Measurements from ENCODE around the gene SDF4.
A peak's percentile ranks its signal among the peaks of the same experiment; 100 is the strongest.

Gene SDF4

GRCh38 chr1:1278620-1279019, 46.8 kb upstream of the SDF4 start:
- no peak for ATAC-seq (ENCODE audit: insufficient read depth, low read depth)
- Histone ChIP-seq H3K79me2 (ENCODE audit: insufficient read depth, low read length) (peaks cover 8% of the 10 kb centered on the region), H3K9me3 (ENCODE audit: insufficient read depth, low read length, severe bottlenecking) (no peaks in the 10 kb centered on the region)

GRCh38 chr1:1275836-1276235, 44.0 kb upstream of the SDF4 start:
- no peak overlapping the region for H2AFZ ChIP-seq (ENCODE audit: low read depth, low read length)
- no peak for ATAC-seq (ENCODE audit: insufficient read depth, low read depth)
- no peak for DNase-seq

More at GRCh38 chr1:1278620-1279019, 46.8 kb upstream of the SDF4 start:
- no peaks in the 10 kb centered on the region for H3K36me3 ChIP-seq (ENCODE audit: insufficient read depth, low read length)
- no peak overlapping the region for H3K4me3 ChIP-seq (ENCODE audit: low read depth in 1 of 2, low read length in 2 of 2)
- H3K27ac ChIP-seq (ENCODE audit: low read length): no peak overlapping the region
- H2AFZ ChIP-seq (ENCODE audit: low read depth, low read length): no peak overlapping the region
- H3K27me3 ChIP-seq (ENCODE audit: insufficient read depth, low read length, poor library complexity): no peaks in the 10 kb centered on the region
- no peak for DNase-seq
- no peak overlapping the region for H3K4me2 ChIP-seq (ENCODE audit: insufficient read depth, low read length)
- TF ChIP-seq EZH2 (IDR thresholded peaks at IDR 0.05; ENCODE audit: borderline replicate concordance, low read depth, low read length, severe bottlenecking) (no peak), CTCF (IDR thresholded peaks at IDR 0.05; ENCODE audit: borderline replicate concordance, extremely low read depth, low read length, poor library complexity, severe bottlenecking) (no peak)
- H3K9ac ChIP-seq (ENCODE audit: low read depth, low read length): no peak overlapping the region
- peaks cover 14% of the 10 kb centered on the region for H3K4me1 ChIP-seq (ENCODE audit: insufficient read depth, low read length)
- H4K20me1 ChIP-seq (ENCODE audit: insufficient read depth, low read length): no peaks in the 10 kb centered on the region

GRCh38 chr1:1274931-1275431, 43.2 kb upstream of the SDF4 start:
- no peaks in the 10 kb centered on the region for H3K9me3 ChIP-seq (ENCODE audit: insufficient read depth, low read length, severe bottlenecking)
- peaks cover 45% of the 10 kb centered on the region for H3K79me2 ChIP-seq (ENCODE audit: insufficient read depth, low read length)
- H3K27me3 ChIP-seq (ENCODE audit: insufficient read depth, low read length, poor library complexity): no peaks in the 10 kb centered on the region
- peak overlapping the region; percentile 93; the same call in 1 of the 2 replicates for H2AFZ ChIP-seq (ENCODE audit: low read depth, low read length)
- H3K27ac ChIP-seq (ENCODE audit: low read length): no peak overlapping the region
- peaks cover 32% of the 10 kb centered on the region for H4K20me1 ChIP-seq (ENCODE audit: insufficient read depth, low read length)
- H3K36me3 ChIP-seq (ENCODE audit: insufficient read depth, low read length): peaks cover 25% of the 10 kb centered on the region
- peak overlapping the region; percentile 99 for H3K4me2 ChIP-seq (ENCODE audit: insufficient read depth, low read length)
- DNase-seq: no peak
- peak overlapping the region in 1 of 2 experiments; percentile 96; a peak in 2 of 4 replicates for H3K4me3 ChIP-seq (ENCODE audit: low read depth in 1 of 2, low read length in 2 of 2)
- H3K4me1 ChIP-seq (ENCODE audit: insufficient read depth, low read length): peaks cover 43% of the 10 kb centered on the region
- H3K9ac ChIP-seq (ENCODE audit: low read depth, low read length): peak overlapping the region; percentile 86
- TF ChIP-seq EZH2 (IDR thresholded peaks at IDR 0.05; ENCODE audit: borderline replicate concordance, low read depth, low read length, severe bottlenecking) (no peak), CTCF (IDR thresholded peaks at IDR 0.05; ENCODE audit: borderline replicate concordance, extremely low read depth, low read length, poor library complexity, severe bottlenecking) (no peak)
- no peak for ATAC-seq (ENCODE audit: insufficient read depth, low read depth)

More at GRCh38 chr1:1275836-1276235, 44.0 kb upstream of the SDF4 start:
- TF ChIP-seq EZH2 (IDR thresholded peaks at IDR 0.05; ENCODE audit: borderline replicate concordance, low read depth, low read length, severe bottlenecking) (no peak), CTCF (IDR thresholded peaks at IDR 0.05; ENCODE audit: borderline replicate concordance, extremely low read depth, low read length, poor library complexity, severe bottlenecking) (no peak)
- no peaks in the 10 kb centered on the region for H3K9me3 ChIP-seq (ENCODE audit: insufficient read depth, low read length, severe bottlenecking)
- no peak overlapping the region for H3K4me2 ChIP-seq (ENCODE audit: insufficient read depth, low read length)
- H3K9ac ChIP-seq (ENCODE audit: low read depth, low read length): no peak overlapping the region
- peaks cover 36% of the 10 kb centered on the region for H3K79me2 ChIP-seq (ENCODE audit: insufficient read depth, low read length)
- H3K4me1 ChIP-seq (ENCODE audit: insufficient read depth, low read length): peaks cover 35% of the 10 kb centered on the region
- H3K27ac ChIP-seq (ENCODE audit: low read length): no peak overlapping the region
- peaks cover 24% of the 10 kb centered on the region for H4K20me1 ChIP-seq (ENCODE audit: insufficient read depth, low read length)
- no peaks in the 10 kb centered on the region for H3K27me3 ChIP-seq (ENCODE audit: insufficient read depth, low read length, poor library complexity)
- peaks cover 18% of the 10 kb centered on the region for H3K36me3 ChIP-seq (ENCODE audit: insufficient read depth, low read length)
- H3K4me3 ChIP-seq (ENCODE audit: low read depth in 1 of 2, low read length in 2 of 2): no peak overlapping the region

Measured in DND-41 (cell line).